ENCODE data around the gene FNTB.

The FNTB gene

GRCh38 chr14:64986648-64987437 lies at the start of gene FNTB:
FNTB (plus strand) TSS chr14:64986895; CDS start chr14:64986954, 59 bp downstream.
- DNase-seq (ENCODE audit: low spot score), result peak; percentile 98

- peak; percentile 57 for DNase-seq (ENCODE audit: low spot score)
Observed at GRCh38 chr14:64937171-64937820, 49.4 kb upstream of the FNTB start.

GRCh38 chr14:64937821-64938193 lies 48.9 kb upstream of the FNTB start:
- DNase-seq (ENCODE audit: low spot score), result peak; percentile 71

- DNase-seq (ENCODE audit: low spot score), result peak; percentile 70
Observed at GRCh38 chr14:64938972-64939816, 47.5 kb upstream of the FNTB start.

GRCh38 chr14:64939817-64940190 lies 46.9 kb upstream of the FNTB start:
- no peak for DNase-seq (ENCODE audit: low spot score)

- DNase-seq (ENCODE audit: low spot score), result no peak
Observed at GRCh38 chr14:64940336-64940910, 46.3 kb upstream of the FNTB start.

GRCh38 chr14:64942531-64943111 lies 44.1 kb upstream of the FNTB start, which contains the start of gene GPX2:
GPX2 (minus strand) TSS chr14:64942745; CDS start chr14:64942726, 19 bp downstream.
- no peak for DNase-seq (ENCODE audit: low spot score)

- no peak for DNase-seq (ENCODE audit: low spot score)
Observed at GRCh38 chr14:64943556-64943955, 43.1 kb upstream of the FNTB start.

GRCh38 chr14:64944041-64944440 lies 42.7 kb upstream of the FNTB start:
- no peak for DNase-seq (ENCODE audit: low spot score)

GRCh38 chr14:64944861-64945260 lies 41.8 kb upstream of the FNTB start:
- no peak for DNase-seq (ENCODE audit: low spot score)

GRCh38 chr14:64945431-64946178 lies 41.1 kb upstream of the FNTB start:
- DNase-seq (ENCODE audit: low spot score), result no peak

- no peak for DNase-seq (ENCODE audit: low spot score)
Observed at GRCh38 chr14:64946310-64947045, 40.2 kb upstream of the FNTB start.

- peak; percentile 57 for DNase-seq (ENCODE audit: low spot score)
Observed at GRCh38 chr14:64947710-64948611, 38.7 kb upstream of the FNTB start.

GRCh38 chr14:64948612-64949210 lies 38.0 kb upstream of the FNTB start:
- DNase-seq (ENCODE audit: low spot score), result no peak

GRCh38 chr14:64950889-64951288 lies 35.8 kb upstream of the FNTB start:
- no peak for DNase-seq (ENCODE audit: low spot score)

- DNase-seq (ENCODE audit: low spot score), result no peak
Observed at GRCh38 chr14:64951291-64951690, 35.4 kb upstream of the FNTB start.

GRCh38 chr14:64951724-64952123 lies 35.0 kb upstream of the FNTB start:
- DNase-seq (ENCODE audit: low spot score), result peak; percentile 75

- DNase-seq (ENCODE audit: low spot score), result peak; percentile 42
Observed at GRCh38 chr14:64952598-64953309, 33.9 kb upstream of the FNTB start.

Measured in cerebellar cortex (tissue), 1 donor.